RPMI8226 (cell line): ENCODE results near the gene GPN1.
"Not testable (repeated sequence)": the region's sequence is repeated elsewhere in the genome, so short reads cannot be mapped to it uniquely, and the experiment has no call there.

ENCODE experiments used
- DNase-seq: peaks from one replicate; pipeline ENCODE4 v3.0.0-alpha.2; 2015

The GPN1 gene

GRCh38 chr2:27628767-27629709, at the start of gene GPN1, which contains the start of gene CCDC121:
TSS of gene GPN1 (plus strand) at chr2:27629050. CDS start at chr2:27629059, 9 bp downstream.
TSS of gene CCDC121 (minus strand) at chr2:27629012. CDS start at chr2:27627799, 1,213 bp downstream.
- DNase-seq = peak; percentile 93

- DNase-seq = no peak
These were observed 47.3 kb upstream of the GPN1 start for GRCh38 chr2:27581417-27582128.

GRCh38 chr2:27582129-27582694, 46.6 kb upstream of the GPN1 start:
- no peak for DNase-seq

- DNase-seq = peak; percentile 88
These were observed 46.0 kb upstream of the GPN1 start, which contains the start of gene ZNF512 for GRCh38 chr2:27582695-27583389. TSS of gene ZNF512 (plus strand) at chr2:27583042. CDS start at chr2:27583113, 71 bp downstream.

- no peak for DNase-seq
These were observed 45.4 kb upstream of the GPN1 start for GRCh38 chr2:27583390-27583915.

- DNase-seq = no peak
These were observed 44.3 kb upstream of the GPN1 start for GRCh38 chr2:27584597-27584996.

- DNase-seq = no peak
These were observed 41.8 kb upstream of the GPN1 start for GRCh38 chr2:27587025-27587424.

GRCh38 chr2:27588308-27588707, 40.5 kb upstream of the GPN1 start:
- DNase-seq = no peak

GRCh38 chr2:27591745-27592144, 37.1 kb upstream of the GPN1 start:
- no peak for DNase-seq

- DNase-seq = no peak
These were observed 35.6 kb upstream of the GPN1 start for GRCh38 chr2:27593240-27593639.

GRCh38 chr2:27594020-27594703, 34.7 kb upstream of the GPN1 start:
- not testable (repeated sequence) for DNase-seq

GRCh38 chr2:27595412-27595811, 33.4 kb upstream of the GPN1 start:
- not testable (repeated sequence) for DNase-seq

- DNase-seq = no peak
These were observed 32.2 kb upstream of the GPN1 start for GRCh38 chr2:27596627-27597026.

- no peak for DNase-seq
These were observed 22.2 kb upstream of the GPN1 start for GRCh38 chr2:27606611-27607010.

- no peak for DNase-seq
These were observed 14.9 kb upstream of the GPN1 start for GRCh38 chr2:27613985-27614384.

- no peak for DNase-seq
These were observed 13.5 kb upstream of the GPN1 start for GRCh38 chr2:27615316-27615715.

- DNase-seq = no peak
These were observed 7.3 kb upstream of the GPN1 start for GRCh38 chr2:27621524-27621923.

GRCh38 chr2:27622921-27623384, 5.9 kb upstream of the GPN1 start:
- DNase-seq = no peak

- DNase-seq = no peak
These were observed 3.9 kb upstream of the GPN1 start for GRCh38 chr2:27624943-27625342.

- not testable (repeated sequence) for DNase-seq
These were observed 2.5 kb upstream of the GPN1 start for GRCh38 chr2:27626323-27626722.

- DNase-seq = not testable (repeated sequence)
These were observed 1.9 kb upstream of the GPN1 start for GRCh38 chr2:27626921-27627320.
